Measurements from ENCODE around the gene SRC.

- no peak for TF ChIP-seq TAF1 (IDR thresholded peaks at IDR 0.05; ENCODE audit: borderline replicate concordance, insufficient read depth, low read length)
- no peak for TF ChIP-seq POLR2AphosphoS5 (IDR thresholded peaks at IDR 0.05; ENCODE audit: low read depth, low read length)
- TF ChIP-seq REST (IDR thresholded peaks at IDR 0.05; ENCODE audit: insufficient read depth in 1 of 2, low read depth in 2 of 2, low read length in 2 of 2) = no peak
- no peak for TF ChIP-seq SIN3A (IDR thresholded peaks at IDR 0.05; ENCODE audit: borderline replicate concordance, insufficient read depth, low read length)
Measured at GRCh38 chr20:37437676-37438075, 91.7 kb downstream of the SRC start.
